Fibroblast of skin of back (primary cell): ENCODE measurements around the gene YAF2.

Experiments used
- DNase-seq: peaks from one replicate; pipeline ENCODE4 v3.0.0-alpha.2; 2013

Gene YAF2

DNA sequence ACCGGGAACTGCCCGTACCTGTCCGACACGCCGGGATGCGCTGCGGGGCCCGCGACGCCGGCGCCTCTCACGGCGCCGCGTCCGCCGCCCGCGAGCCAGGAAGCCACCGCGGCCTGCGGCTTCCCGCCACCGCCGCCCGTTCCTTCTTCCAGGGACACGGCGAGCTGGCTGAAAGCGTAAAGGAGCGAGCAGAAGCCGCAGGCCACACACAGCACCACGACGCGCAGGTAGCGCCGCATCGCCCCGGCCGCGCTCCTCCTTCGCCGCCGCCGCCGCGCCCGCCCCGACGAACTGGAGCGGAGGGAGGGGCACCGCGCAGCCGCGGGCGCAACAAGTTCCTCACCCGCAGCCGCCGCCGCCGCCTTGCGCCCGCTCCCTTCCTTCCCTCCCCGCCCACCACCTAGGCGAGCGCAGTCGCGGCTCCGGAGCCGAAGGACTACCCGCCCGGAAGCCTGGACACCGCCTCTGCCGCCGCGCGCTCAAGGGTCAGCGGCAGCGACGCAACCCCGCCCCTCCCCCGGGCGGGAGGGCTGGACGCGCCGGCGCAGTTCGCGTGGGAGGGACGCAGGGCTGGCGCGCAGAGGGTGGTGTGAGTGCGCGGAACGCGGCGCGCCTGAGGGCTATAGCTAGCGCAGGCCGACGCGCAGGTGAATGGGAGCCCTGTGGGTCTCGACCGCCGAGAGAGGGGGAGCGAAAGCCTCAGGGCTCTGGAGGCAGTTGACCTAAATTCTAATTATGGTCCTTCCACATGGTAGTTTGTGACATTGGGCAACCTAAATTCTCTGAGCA is 93.4 kb downstream of the YAF2 start, which contains the start of gene GXYLT1:
GXYLT1 (minus strand) TSS at position 467 of the 789 bp plus-strand sequence; CDS start at position 239, 228 bp downstream.
- peak; percentile 94 for DNase-seq

DNA sequence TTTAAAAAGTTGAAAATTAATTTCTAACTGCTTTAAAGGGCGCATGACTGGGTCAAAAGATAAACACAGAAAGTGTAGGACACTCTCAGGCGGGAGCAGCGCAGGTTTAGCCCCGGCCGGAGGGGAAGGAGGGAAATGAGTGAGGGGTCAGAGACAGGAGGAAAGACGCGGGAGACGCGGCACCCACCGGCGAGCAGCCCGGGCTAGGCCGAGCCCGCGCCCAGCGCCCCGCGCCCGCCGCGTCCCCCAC is 94.0 kb downstream of the YAF2 start:
- DNase-seq = no peak

DNA sequence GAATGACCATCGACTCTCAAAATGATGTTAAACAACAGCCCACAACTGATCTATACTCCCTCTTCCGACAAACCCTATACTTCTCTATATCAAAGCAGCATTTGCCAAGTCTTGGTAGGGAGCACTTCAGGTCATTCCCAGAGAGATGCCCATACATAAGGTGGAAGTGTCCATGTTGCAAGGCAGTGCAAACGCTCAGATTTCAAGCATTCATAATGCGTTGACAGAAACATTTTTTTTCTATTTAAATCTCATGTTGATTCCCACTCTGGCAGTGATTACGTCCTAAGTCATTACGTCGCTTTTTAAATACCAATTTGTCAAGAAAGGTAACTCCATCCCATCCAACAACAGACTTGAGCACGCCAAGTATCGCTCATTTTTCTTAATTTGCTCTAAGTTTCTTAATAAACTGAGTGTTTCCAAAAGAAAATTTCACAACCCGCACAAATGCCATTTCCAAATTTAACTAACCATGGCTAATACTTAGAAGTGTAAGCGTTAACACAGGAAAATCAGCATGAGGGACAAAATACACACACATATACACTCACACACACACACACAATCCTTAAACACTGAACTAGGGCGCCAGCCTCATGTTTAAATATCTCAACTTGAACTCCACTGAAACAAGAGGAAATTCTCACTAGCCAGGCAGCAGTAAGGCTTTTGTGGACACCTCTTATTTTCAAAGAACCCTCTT is 94.4 kb downstream of the YAF2 start:
- peak; percentile 20 for DNase-seq

DNA sequence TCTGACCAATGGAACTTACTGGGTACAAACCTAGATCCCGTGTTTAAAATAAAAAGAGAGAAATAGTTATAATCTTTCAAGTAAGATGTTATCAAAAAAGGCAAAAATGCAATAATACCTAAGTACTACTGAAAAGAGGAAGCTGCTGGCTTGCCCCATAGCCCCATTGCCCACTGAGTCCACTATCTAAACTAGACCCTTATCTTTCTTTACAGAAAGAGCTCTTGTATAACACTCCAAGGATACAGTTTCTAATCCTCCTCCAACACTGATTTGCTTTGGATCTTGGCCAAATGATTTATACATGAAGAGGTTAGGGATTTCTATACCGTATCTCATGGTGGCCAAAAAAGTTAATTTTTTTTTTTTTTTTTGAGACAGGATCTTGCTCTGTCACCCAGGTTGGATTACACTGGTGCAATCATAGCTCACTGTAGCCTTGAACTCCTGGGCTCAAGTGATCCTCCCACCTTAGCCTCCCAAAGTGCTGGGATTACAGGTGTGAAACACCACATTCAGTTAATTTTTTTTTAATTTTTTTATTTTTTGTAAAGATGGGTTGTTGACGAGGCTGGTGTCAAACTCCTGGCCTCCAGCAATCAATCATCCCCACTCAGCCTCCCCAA is 96.0 kb downstream of the YAF2 start:
- no peak for DNase-seq

DNA sequence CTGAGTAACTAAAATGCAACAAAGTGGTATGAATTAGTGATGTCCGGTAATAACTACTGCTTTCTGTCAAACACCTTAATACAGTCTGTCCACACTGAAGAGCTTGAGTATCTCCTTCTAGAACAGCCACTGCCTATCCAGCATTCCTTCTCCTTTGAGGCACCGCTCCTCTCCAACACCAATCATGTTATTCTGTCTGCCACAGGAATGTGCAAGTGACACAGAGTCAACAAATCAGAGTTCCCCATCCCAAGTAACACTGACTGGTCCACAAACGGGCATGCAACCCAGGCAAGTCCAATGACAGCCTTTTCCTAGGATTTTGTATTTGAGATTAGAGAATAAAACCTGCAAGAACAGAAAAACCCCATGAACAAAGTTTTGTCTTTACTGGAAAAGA is 97.1 kb downstream of the YAF2 start:
- DNase-seq = peak; percentile 83

DNA sequence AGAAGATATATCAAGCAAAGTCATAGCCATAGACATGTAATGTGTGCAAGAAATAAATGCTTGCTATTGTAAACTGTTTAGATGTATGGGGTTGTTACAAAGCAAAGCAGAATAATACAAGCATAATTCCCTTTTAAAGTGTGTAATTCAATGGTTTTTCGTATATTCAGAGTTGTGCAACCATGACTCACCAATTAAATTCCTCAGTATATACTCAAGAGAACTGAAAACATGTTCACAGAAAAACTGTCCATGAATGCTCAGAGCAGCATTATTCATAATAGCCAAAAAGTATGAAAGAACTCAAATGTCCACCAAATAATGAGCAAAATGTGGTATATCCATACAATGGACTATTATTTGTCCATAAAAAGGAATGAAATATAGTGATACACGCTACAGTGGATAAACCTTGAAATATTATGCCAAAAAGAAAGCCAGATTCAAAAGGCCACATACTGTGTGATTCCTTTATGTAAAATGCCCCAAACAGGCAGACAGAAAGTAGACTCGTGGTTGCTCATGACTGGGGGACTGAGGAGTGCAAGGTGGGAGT is 102.7 kb downstream of the YAF2 start:
- DNase-seq = peak; percentile 78

DNA sequence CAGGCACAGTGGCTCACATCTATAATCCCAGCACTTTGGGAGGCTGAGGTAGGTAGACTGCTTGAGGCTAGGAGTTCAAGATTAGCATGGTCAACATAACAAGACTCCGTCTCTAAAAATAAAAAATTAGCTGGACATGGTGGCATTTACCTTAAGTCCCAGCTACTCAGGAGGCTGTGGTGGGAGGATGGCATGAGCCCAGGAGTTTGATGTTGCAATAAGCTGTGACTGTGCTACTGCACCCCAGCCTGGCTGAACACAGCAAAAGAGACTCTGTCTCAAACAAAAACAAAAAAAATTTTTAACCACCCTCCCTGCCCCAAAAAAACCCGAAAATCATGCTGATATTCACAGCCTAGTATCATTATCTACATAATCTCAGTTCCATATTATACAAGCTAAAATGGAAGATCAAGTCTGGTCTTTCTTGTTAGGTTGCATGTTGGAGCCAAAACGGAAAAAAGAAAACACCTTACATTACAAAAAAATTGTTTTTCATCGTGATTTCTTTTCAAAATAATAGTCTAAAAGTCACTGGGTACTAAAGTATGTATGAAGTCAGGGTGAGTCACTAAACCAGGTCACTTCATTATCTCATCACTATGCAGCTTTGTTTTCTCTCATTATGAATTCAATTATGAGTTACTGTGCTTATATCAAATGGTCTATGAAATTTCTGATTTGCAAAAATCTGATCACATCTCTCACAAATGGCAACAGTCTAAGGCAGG is 107.2 kb downstream of the YAF2 start:
- peak; percentile 67 for DNase-seq

DNA sequence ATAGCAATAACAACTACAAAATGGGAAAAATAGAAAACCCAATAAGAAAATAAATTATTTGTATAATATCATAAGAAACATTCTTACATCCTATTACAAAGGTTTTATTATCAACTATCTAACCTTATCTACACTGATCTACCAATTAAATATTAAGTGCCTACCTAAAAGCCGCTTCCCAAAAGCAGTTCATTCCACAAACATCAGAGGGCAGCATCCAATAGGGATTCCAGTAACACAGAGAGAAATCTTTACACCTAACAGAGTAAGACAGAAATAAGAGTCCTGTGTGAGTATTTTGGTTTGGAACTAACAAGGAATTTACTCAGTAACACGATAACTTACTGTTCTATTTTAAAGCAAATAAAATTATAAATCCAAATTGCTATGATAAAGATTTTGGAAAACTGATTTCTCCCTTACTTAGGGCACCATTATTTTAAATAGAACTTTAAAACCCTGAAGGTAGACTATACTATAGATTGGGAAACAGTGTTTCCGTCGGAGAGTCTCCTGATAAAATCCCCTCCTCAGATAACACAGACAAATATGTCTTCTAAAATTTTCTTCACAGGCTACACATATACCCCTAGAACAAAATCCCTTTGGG is 108.3 kb downstream of the YAF2 start:
- DNase-seq = peak; percentile 77

DNA sequence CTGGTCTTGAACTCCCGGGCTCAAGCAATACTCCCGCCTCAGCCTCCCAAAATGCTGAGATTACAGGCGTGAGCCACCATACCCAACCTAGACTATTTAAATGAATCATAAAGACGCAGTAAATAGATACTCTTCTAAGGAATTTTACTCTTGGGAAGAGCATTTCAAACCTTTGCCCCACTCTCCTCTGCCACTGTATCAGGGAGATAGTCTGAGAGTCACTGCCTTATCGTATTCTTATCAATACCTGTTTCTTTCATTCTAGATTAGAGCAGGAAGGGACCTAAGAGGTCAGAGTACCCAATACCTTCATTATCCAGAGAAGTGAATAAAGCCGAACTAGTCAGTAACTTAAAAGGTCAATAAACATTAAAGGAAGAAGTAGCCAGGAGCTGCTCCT is 109.2 kb downstream of the YAF2 start:
- DNase-seq = no peak

DNA sequence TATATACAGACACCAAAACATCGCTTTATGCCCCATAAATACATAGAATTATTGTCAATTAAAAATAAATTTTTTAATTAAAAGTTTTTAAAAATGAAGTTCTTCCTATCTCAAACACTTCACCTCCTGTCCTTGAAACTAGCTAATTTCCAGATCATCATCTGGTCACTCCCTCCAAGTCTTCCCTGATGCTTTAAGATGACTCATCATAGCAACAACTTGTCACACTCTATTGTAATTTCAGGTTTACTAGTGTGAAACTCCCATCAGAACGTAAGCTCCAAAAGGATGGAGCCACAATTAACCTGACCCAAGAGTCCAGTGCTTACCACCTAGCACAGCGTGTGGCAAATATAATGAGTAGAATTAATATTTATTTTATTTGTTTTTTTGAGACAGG is 109.7 kb downstream of the YAF2 start:
- peak; percentile 36 for DNase-seq

DNA sequence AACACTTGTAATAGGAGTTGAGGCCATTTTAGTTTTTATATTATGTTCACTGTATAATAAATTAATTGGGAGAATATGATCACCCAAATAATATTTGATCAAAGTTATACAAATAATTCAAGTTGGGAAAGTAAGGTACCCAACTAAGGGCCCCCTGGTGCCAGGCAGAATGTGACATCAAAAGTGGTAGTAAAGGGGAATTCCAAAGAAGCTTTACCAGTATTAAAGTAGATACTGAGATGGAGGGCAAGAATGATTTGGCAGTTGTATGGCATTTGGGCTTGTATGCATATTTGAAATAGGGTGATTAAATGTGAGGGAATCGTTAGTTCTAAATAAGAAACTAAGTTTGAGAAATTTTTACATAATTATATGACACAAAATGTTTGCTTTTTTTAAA is 111.1 kb downstream of the YAF2 start:
- no peak for DNase-seq

DNA sequence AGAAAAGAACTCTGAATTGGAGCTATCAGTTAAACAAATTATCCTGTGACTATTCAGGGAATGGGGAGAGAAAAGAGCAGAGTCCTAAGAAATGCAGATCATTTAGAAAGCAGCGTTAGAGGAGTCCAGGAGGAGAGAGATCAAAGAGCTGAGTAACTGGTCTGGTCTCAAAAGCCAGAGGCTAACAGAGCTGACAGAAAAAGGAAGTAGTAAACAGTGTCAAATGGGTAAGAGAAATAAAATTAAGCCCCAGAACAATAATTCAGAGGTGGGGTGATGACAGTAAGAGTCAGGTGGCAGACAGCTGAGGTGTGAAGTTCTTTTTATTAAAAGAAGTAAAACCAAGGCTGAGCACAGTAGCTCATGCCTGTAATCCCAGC is 112.7 kb downstream of the YAF2 start:
- DNase-seq = no peak

DNA sequence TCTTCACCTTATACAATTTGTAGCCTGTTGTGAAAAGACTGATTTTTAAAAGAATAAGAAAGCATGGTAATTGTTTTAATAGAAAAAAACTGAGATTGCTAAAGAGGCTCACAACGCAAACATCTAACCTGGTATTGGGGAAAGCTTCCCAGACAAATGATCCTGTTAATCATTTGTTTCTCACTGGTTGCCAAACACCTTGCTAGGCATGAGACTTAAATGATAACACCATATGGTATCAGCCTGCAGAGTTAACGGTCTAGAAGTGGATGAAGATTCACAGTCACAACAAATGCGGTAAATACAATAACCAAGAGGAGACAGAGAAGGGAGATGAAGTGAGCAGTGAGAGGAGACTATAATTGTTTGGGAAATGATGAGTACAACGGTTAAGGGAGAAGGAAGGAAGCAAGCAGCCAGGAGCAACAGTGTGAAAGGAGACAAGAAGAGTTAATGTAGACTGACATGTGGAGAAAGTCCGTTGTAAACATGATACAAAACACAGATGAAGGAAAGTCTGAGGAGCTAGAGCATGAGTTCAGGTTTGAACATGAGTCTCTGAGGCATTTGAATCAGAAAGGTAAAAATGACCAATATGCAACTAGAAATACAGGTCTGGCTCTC is 113.2 kb downstream of the YAF2 start:
- DNase-seq = no peak

DNA sequence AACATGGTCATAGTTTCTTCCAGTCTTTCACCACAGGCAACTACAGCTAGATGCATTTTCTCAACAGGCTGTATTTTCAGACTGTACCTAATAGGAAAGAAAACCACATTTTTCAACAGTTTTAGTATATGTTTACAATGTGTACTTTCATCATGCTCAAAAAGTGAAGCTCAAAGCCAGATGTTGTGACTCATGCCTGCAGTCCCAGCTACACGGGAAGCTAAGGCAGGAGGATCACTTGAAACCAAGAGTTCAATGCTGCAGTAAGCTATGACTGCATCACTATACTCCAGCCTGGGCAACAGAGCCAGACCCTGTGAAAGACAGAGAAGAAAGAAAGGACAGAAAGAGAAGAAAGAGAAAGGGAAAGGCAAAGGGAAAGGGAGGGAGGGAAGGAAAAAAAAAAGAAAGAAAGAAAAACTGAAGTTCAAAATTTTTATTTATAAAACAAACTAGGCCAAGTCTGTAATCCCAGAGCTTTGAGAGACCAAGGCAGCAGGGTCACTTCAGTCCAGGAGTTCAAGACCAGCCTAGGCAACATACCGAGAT is 118.9 kb downstream of the YAF2 start:
- peak; percentile 80 for DNase-seq

DNA sequence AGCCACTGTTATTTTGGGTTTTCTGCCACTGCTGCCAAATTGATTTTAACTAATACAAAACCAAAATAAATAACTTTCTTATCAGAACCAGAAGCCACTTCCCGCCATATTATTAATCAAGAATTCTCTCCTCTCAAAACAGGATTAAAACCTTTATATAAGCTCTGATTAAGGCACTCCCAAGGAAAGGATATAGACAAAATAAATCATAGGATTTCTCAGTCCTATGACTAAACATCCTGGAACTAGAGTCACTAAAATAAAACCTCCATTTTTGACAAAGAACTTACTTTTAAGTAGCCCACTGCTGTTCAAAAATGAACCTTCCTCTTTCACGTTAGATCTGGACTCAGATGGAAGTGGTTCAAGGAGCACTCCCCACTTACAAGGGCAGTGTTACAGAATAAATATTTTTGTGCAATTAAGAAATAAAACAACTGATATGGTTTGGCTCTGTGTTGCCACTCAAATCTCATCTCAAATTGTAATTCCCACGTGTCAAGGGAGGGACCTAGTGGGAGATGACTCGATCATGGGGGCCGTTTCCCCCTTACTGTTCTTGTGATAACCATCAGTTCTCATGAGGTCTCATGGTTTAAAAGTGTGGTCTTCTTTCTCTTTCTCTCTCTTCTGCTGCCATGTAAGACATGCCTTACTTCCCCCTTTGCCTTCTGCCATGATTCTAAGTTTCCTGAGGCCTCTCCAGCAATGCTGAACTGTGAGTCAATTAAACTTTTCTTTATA is 119.7 kb downstream of the YAF2 start:
- DNase-seq = peak; percentile 33

DNA sequence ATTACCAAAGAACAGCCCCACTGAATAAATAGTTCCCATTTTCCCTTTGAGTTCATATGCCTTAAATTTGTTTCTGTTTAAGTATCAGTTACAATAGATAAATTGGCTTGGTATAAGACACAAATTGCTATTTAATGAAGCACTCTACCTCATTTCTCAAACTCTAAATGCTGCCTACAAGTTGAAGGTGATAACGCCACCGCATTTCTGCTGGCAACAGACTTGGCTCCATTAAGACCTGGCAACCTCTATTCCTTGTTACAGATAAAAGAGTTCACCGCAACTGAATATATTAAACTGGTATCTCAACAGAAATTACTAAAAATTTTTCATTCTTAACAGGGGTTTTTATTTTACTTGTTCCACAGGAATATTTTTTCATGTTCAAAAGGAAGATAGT is 129.0 kb downstream of the YAF2 start:
- no peak for DNase-seq
